Measurements from ENCODE around the gene ACRBP. TPM values are rescaled to one million over a fixed set of nuclear protein-coding genes. Genes with fewer than 3 reads are reported as not detected.

ACRBP gene
- total and polyA plus RNA-seq, 7 experiments from 2014 or later, result 0.27 to 23.0 (median 5.1) TPM

GRCh38 chr12:6667559-6668210, 20.5 kb upstream of the ACRBP start:
- Mint-ChIP-seq H3K9me3 (peaks cover 0 to 2% (median 0%) of the 10 kb centered on the region in 11 donors), H3K4me1 (peaks cover 0 to 18% (median 14%) of the 10 kb centered on the region in 7 donors), H3K4me3 (no peak overlapping the region), H3K27ac (peak overlapping the region in 1 of 9 donors; percentile 5), H3K36me3 (peaks cover 4 to 47% (median 36%) of the 10 kb centered on the region in 5 donors), H3K27me3 (peaks cover 0 to 2% (median 0%) of the 10 kb centered on the region in 5 donors)
- H3K27me3 ChIP-seq (ENCODE audit: control insufficient read depth in 2 of 2, insufficient read depth in 2 of 2, low read length in 2 of 2), result no peaks in the 10 kb centered on the region
- no peak overlapping the region for H3K27ac ChIP-seq (ENCODE audit: low read depth, low read length)
- peaks cover 4 to 5% of the 10 kb centered on the region in 2 donors for H3K4me1 ChIP-seq (ENCODE audit: control insufficient read depth in 2 of 2, insufficient read depth in 2 of 2, low read length in 2 of 2)
- H3K4me3 ChIP-seq (ENCODE audit: low read length), result no peak overlapping the region
- ChIA-PET POLR2A (interaction anchor here (1.8 kb wide), 1 partner anchor 21 kb away, joined by 8 read pairs; the partner anchor contains the start of gene ZNF384), CTCF (interaction anchor here (1.1 kb wide), 1 partner anchor 40 kb away, joined by 3 read pairs; no protein-coding TSS in a partner anchor)
- ATAC-seq, result no peak
- no peak for DNase-seq
- H3K9me3 ChIP-seq (ENCODE audit: control insufficient read depth in 2 of 3, low read length in 3 of 3), result no peaks in the 10 kb centered on the region
- intact Hi-C loops (cut with micrococcal nuclease), result loop anchor here in 1 of 2 donors (10.0 kb wide), 1 partner anchor 243 kb away; no protein-coding TSS in a partner anchor
- peaks cover 14 to 60% (median 26%) of the 10 kb centered on the region in 3 experiments for H3K36me3 ChIP-seq (ENCODE audit: control insufficient read depth in 2 of 3, insufficient read depth in 3 of 3, low read length in 3 of 3)

DNA sequence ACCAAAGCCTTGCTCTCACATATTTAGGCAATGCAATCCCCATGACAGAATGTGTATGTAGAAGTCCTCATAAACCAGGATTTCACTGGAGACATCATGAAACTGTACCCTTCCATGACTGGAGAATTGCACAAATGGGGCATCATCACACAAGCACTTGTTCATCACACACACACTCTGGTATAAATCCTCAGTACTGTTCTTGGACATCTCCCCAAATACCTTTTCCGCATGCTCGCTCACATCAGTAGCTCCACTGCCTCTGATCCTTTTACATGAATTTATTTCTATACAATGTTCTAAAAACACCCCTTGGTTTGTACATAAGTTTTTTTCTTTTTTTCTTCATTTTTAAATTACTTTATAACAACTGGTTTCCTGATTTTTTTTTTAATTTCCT, 19.0 kb upstream of the ACRBP start:
- ATAC-seq, result no peak
- no peaks in the 10 kb centered on the region for H3K9me3 ChIP-seq (ENCODE audit: control insufficient read depth in 2 of 3, low read length in 3 of 3)

GRCh38 chr12:6664902-6665301, 17.7 kb upstream of the ACRBP start:
- intact Hi-C loops (cut with micrococcal nuclease), result loop anchor here in 1 of 2 donors (10.0 kb wide), 1 partner anchor 240 kb away; no protein-coding TSS in a partner anchor
- Histone ChIP-seq H3K4me1 (ENCODE audit: control insufficient read depth in 2 of 2, insufficient read depth in 2 of 2, low read length in 2 of 2) (peaks cover 15 to 16% of the 10 kb centered on the region in 2 donors), H3K27ac (ENCODE audit: low read depth, low read length) (no peak overlapping the region), H3K4me3 (ENCODE audit: low read length) (no peak overlapping the region), H3K27me3 (ENCODE audit: control insufficient read depth in 2 of 2, insufficient read depth in 2 of 2, low read length in 2 of 2) (no peaks in the 10 kb centered on the region), H3K36me3 (ENCODE audit: control insufficient read depth in 2 of 3, insufficient read depth in 3 of 3, low read length in 3 of 3) (peaks cover 0 to 32% (median 12%) of the 10 kb centered on the region in 3 experiments), H3K9me3 (ENCODE audit: control insufficient read depth in 2 of 3, low read length in 3 of 3) (no peaks in the 10 kb centered on the region)
- Mint-ChIP-seq H3K36me3 (peaks cover 0 to 27% (median 18%) of the 10 kb centered on the region in 5 donors), H3K9me3 (peaks cover 0 to 2% (median 0%) of the 10 kb centered on the region in 11 donors), H3K4me3 (no peak overlapping the region), H3K27me3 (peaks cover 0 to 2% (median 0%) of the 10 kb centered on the region in 5 donors), H3K4me1 (peaks cover 9 to 34% (median 25%) of the 10 kb centered on the region in 7 donors), H3K27ac (peak overlapping the region in 7 of 9 donors; percentile 19 to 98 (median 81))
- CTCF ChIA-PET, result interaction anchor here (0.8 to 1.7 kb wide), 2 partner anchors 24 to 431 kb away, joined by 4 to 9 read pairs; partner anchors contain the start of gene ZNF384
- ATAC-seq (no peak), DNase-seq (no peak)
- POLR2A ChIA-PET, result interaction anchor here (0.6 to 3.7 kb wide), 5 partner anchors 9 to 202 kb away, joined by 3 to 47 read pairs (median 5); partner anchors contain the start of gene ZNF384

More for the DNA sequence above, 19.0 kb upstream of the ACRBP start:
- Histone ChIP-seq H3K4me1 (ENCODE audit: control insufficient read depth in 2 of 2, insufficient read depth in 2 of 2, low read length in 2 of 2) (peaks cover 15 to 16% of the 10 kb centered on the region in 2 donors), H3K4me3 (ENCODE audit: low read length) (no peak overlapping the region), H3K36me3 (ENCODE audit: control insufficient read depth in 2 of 3, insufficient read depth in 3 of 3, low read length in 3 of 3) (peaks cover 5 to 45% (median 25%) of the 10 kb centered on the region in 3 experiments), H3K27me3 (ENCODE audit: control insufficient read depth in 2 of 2, insufficient read depth in 2 of 2, low read length in 2 of 2) (no peaks in the 10 kb centered on the region), H3K27ac (ENCODE audit: low read depth, low read length) (no peak overlapping the region)
- intact Hi-C loops (cut with micrococcal nuclease), result loop anchor here in 1 of 2 donors (10.0 kb wide), 1 partner anchor 241 kb away; no protein-coding TSS in a partner anchor
- no peak overlapping the region for H3K4me3 Mint-ChIP-seq
- H3K9me3 Mint-ChIP-seq, result peaks cover 0 to 2% (median 0%) of the 10 kb centered on the region in 11 donors
- POLR2A ChIA-PET, result interaction anchor here (0.7 to 3.7 kb wide), 3 partner anchors 23 to 270 kb away, joined by 3 to 47 read pairs (median 8); partner anchors contain the start of gene ZNF384
- CTCF ChIA-PET, result interaction anchor here (1.0 kb wide), 1 partner anchor 14 kb away, joined by 3 read pairs; no protein-coding TSS in a partner anchor
- peaks cover 0 to 32% (median 25%) of the 10 kb centered on the region in 5 donors for H3K36me3 Mint-ChIP-seq
- DNase-seq, result no peak
- H3K4me1 Mint-ChIP-seq, result peaks cover 9 to 28% (median 23%) of the 10 kb centered on the region in 7 donors
- peaks cover 0 to 2% (median 0%) of the 10 kb centered on the region in 5 donors for H3K27me3 Mint-ChIP-seq
- H3K27ac Mint-ChIP-seq, result peak overlapping the region in 2 of 9 donors; percentile 15 to 43

DNA sequence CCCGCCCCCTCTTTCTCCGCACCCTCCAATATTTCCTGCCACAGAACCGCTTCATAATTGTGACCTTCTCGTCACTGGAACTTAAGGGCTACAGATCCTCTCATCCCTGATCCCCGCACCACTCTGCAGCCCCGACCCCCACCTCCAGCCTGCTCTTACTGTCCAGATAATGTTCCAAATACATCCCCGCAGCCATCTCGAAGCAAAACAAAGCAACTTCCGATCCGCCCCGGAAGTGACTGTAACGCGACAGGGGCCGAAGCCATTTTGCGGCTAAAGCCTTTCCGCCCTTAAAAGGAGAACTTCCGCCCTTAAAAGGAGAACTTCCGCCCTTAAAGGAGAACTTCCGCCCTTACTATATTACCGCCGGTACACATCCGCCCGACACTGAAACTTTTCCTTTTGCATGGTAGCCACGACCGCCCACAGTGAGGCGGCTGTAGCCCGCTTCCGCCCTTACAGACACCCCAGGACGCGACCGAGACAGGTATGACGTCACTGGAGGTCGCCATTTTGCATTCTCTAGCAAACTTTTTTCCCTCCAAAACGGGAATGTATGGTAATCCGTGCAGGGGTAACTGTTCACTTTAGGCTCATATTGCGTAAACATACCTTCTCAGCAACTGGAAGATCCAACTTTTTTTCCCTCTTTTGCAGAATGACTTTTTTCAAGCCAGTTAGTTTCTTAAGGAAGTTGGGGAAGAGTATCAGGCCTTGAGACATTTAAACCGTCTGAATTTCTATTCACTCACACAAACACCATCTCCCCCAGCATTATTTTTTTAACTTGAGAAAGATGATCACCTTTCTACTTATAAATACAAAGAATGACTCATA, 15.9 kb upstream of the ACRBP start, which contains the start of gene ING4:
ING4 (minus strand) TSS at position 214 of the 837 bp plus-strand sequence; CDS start at position 196, 18 bp downstream.
- Histone ChIP-seq H3K4me3 (ENCODE audit: low read length) (peak within 1 kb of the TSS; percentile 92), H3K4me1 (ENCODE audit: control insufficient read depth in 2 of 2, insufficient read depth in 2 of 2, low read length in 2 of 2) (peaks cover 15 to 16% of the 10 kb centered on the region in 2 donors), H3K9me3 (ENCODE audit: control insufficient read depth in 2 of 3, low read length in 3 of 3) (no peaks in the 10 kb centered on the region), H3K27me3 (ENCODE audit: control insufficient read depth in 2 of 2, insufficient read depth in 2 of 2, low read length in 2 of 2) (no peaks in the 10 kb centered on the region), H3K36me3 (ENCODE audit: control insufficient read depth in 2 of 3, insufficient read depth in 3 of 3, low read length in 3 of 3) (peaks cover 0 to 22% (median 6%) of the 10 kb centered on the region in 3 experiments), H3K27ac (ENCODE audit: low read depth, low read length) (peak within 1 kb of the TSS; percentile 80)
- peaks cover 18 to 47% (median 36%) of the 10 kb centered on the region in 7 donors for H3K4me1 Mint-ChIP-seq
- ChIA-PET POLR2A (interaction anchor here (0.6 to 3.7 kb wide), 8 partner anchors 11 to 275 kb away, joined by 3 to 47 read pairs (median 4); partner anchors contain the start of gene ZNF384), CTCF (interaction anchor here (0.6 to 1.7 kb wide), 2 partner anchors 26 to 207 kb away, joined by 3 to 9 read pairs; partner anchors contain the start of gene ZNF384)
- peaks cover 0 to 2% (median 0%) of the 10 kb centered on the region in 5 donors for H3K27me3 Mint-ChIP-seq
- H3K9me3 Mint-ChIP-seq, result peaks cover 0 to 2% (median 0%) of the 10 kb centered on the region in 11 donors
- peak; percentile 79 to 99 (median 98) for DNase-seq
- H3K27ac Mint-ChIP-seq, result peak within 1 kb of the TSS; percentile 91 to 99 (median 96)
- intact Hi-C loops (cut with micrococcal nuclease), result loop anchor here (1.0 to 10.0 kb wide), 21 partner anchors 26 to 355 kb away; partner anchors contain the start of genes CHD4 (in 2 of the 2), COPS7A (in 2 of the 2), MLF2 (in 2 of the 2) and MRPL51 (in 2 of the 2)
- peak; percentile 99 for ATAC-seq
- H3K36me3 Mint-ChIP-seq, result peaks cover 0 to 30% (median 11%) of the 10 kb centered on the region in 5 donors
- peak within 1 kb of the TSS; percentile 92 to 99 (median 96) for H3K4me3 Mint-ChIP-seq

- Mint-ChIP-seq H3K36me3 (peaks cover 0 to 26% (median 6%) of the 10 kb centered on the region in 5 donors), H3K4me1 (peaks cover 18 to 50% (median 39%) of the 10 kb centered on the region in 7 donors), H3K4me3 (peak overlapping the region; percentile 92 to 99 (median 96)), H3K27ac (peak overlapping the region; percentile 91 to 99 (median 96)), H3K9me3 (peaks cover 0 to 2% (median 0%) of the 10 kb centered on the region in 11 donors), H3K27me3 (peaks cover 0 to 2% (median 0%) of the 10 kb centered on the region in 5 donors)
- Histone ChIP-seq H3K36me3 (ENCODE audit: control insufficient read depth in 2 of 3, insufficient read depth in 3 of 3, low read length in 3 of 3) (peaks cover 0 to 18% (median 6%) of the 10 kb centered on the region in 3 experiments), H3K27ac (ENCODE audit: low read depth, low read length) (peak overlapping the region; percentile 80), H3K27me3 (ENCODE audit: control insufficient read depth in 2 of 2, insufficient read depth in 2 of 2, low read length in 2 of 2) (no peaks in the 10 kb centered on the region), H3K4me1 (ENCODE audit: control insufficient read depth in 2 of 2, insufficient read depth in 2 of 2, low read length in 2 of 2) (peaks cover 15 to 16% of the 10 kb centered on the region in 2 donors), H3K4me3 (ENCODE audit: low read length) (peak overlapping the region; percentile 92), H3K9me3 (ENCODE audit: control insufficient read depth in 2 of 3, low read length in 3 of 3) (no peaks in the 10 kb centered on the region)
- CTCF ChIA-PET, result no interaction called here
- POLR2A ChIA-PET, result interaction anchor here (0.9 to 1.7 kb wide), 2 partner anchors 27 to 50 kb away, joined by 5 to 6 read pairs; partner anchors contain the start of gene ZNF384
- DNase-seq (no peak), ATAC-seq (peak; percentile 65)
- intact Hi-C loops (cut with micrococcal nuclease), result loop anchor here in 1 of 2 donors (2.0 to 10.0 kb wide), 3 partner anchors 30 to 238 kb away; no protein-coding TSS in a partner anchor
Measured at GRCh38 chr12:6662602-6662905, 15.3 kb upstream of the ACRBP start.

Measured in naive thymus-derived CD4-positive, alpha-beta T cell (primary cell).